K562 (cell line): Measurements from ENCODE around the gene PPP4C. TPM values are rescaled to one million over a fixed set of nuclear protein-coding genes. Genes with fewer than 3 reads are reported as not detected.

Source experiments
- ATAC-seq: fragments of 200-7000 bp; cut with Tn5 transposase; 3 replicates; pipeline ENCODE4 v1.9.1; 2020; ENCODE audit warnings: moderate library complexity
- BruUV-seq: library from RNA; stranded (reverse); fragments of 400-500 nt; replicated peaks from 2 replicates; lab custom pipeline; 2021; lab: Mats Ljungman, UMichigan
- CTCF ChIA-PET: fragments of 300-600 bp; formaldehyde crosslinking; extraction: SDS; loops from one replicate; lab custom pipeline; 2021; ENCODE audit warnings: low intra/inter-chr PET ratio; lab: Yijun Ruan, JAX
- POLR2A ChIA-PET: fragments of 300-600, 350-650 bp; sonication (Branson Sonifier 250); formaldehyde crosslinking; extraction: SDS; loops from one replicate; lab custom pipeline; 2021; ENCODE audit warnings: antibody characterized with exemption, inconsistent platforms; lab: Yijun Ruan, JAX
- DNase-seq, 4 experiments: peaks; one replicate each; pipeline versions ENCODE4 v3.0.0 to v3.0.0-alpha.2; 2011 to 2018; ENCODE audit warnings: low spot score in 3 of 4, mixed read lengths in 3 of 4; ENCODE audit errors: extremely low read depth in 1 of 4
- FAIRE-seq: peaks from 2 replicates; lab custom pipeline; 2011; peaks lifted over from hg19 to GRCh38; lab: Jason Lieb, UNC
- H2AFZ ChIP-seq: 2 replicates; pipeline ENCODE4 v1.6.0; 2011; ENCODE audit warnings: low read depth, low read length, control low read depth, inconsistent platforms
- H3K27ac ChIP-seq: fragments of 200-600 bp; 3 replicates; pipeline ENCODE4 v1.8.0; 2011; ENCODE audit warnings: low read depth, mild to moderate bottlenecking, control low read depth, inconsistent platforms, low read length, moderate library complexity, mixed read lengths; ENCODE audit errors: extremely low read depth
- H3K27me3 ChIP-seq, 2 experiments: fragments of 300-600 bp in 1 of 2; 2 replicates in 1 of 2; 3 replicates in 1 of 2; pipeline versions ENCODE4 v1.6.0 to v1.8.0; 2011; ENCODE audit warnings: inconsistent platforms in 2 of 2, low read length in 2 of 2, mild to moderate bottlenecking in 1 of 2, mixed read lengths in 1 of 2, moderate library complexity in 1 of 2; ENCODE audit not compliant: control insufficient read depth in 2 of 2, insufficient read depth in 2 of 2
- H3K36me3 ChIP-seq: fragments of 300-600 bp; 3 replicates; pipeline ENCODE4 v1.8.0; 2011; ENCODE audit warnings: mild to moderate bottlenecking, low read length, inconsistent platforms; ENCODE audit not compliant: control insufficient read depth, insufficient read depth
- H3K4me1 ChIP-seq, 2 experiments: fragments of 200-600 bp in 1 of 2; replicated peaks in 1 of 2; 2 replicates in 1 of 2; 3 replicates in 1 of 2; pipeline versions ENCODE4 v1.5.1 to v1.8.0; 2011; ENCODE audit warnings: inconsistent platforms in 2 of 2, low read length in 2 of 2, mild to moderate bottlenecking in 1 of 2, mixed read lengths in 1 of 2, moderate library complexity in 1 of 2; ENCODE audit not compliant: control insufficient read depth in 2 of 2, insufficient read depth in 2 of 2
- H3K4me2 ChIP-seq: 2 replicates; pipeline ENCODE4 v1.6.1; 2011; ENCODE audit warnings: low read length, control low read depth, inconsistent platforms, mixed read lengths; ENCODE audit not compliant: insufficient read depth
- H3K4me3 ChIP-seq: fragments of 200-600 bp; sonication (generic), shearing (Covaris generic); 2 replicates; pipeline ENCODE4 v1.5.1; 2016; ENCODE audit warnings: control low read depth, inconsistent platforms
- H3K79me2 ChIP-seq: fragments of 200-600 bp; 3 replicates; pipeline ENCODE4 v1.8.0; 2011; ENCODE audit warnings: low read length, inconsistent platforms; ENCODE audit not compliant: control insufficient read depth, insufficient read depth
- H3K9ac ChIP-seq, 2 experiments: 2 replicates each; pipeline versions ENCODE4 v1.6.0 to v1.6.1; 2011; ENCODE audit warnings: low read depth in 2 of 2, low read length in 2 of 2, control low read depth in 1 of 2, inconsistent platforms in 1 of 2, mild to moderate bottlenecking in 1 of 2, mixed read lengths in 1 of 2; ENCODE audit not compliant: insufficient read depth in 1 of 2
- H3K9me1 ChIP-seq: one replicate; pipeline ENCODE4 v1.6.0; 2011; ENCODE audit warnings: inconsistent platforms, mild to moderate bottlenecking, low read length, moderate library complexity; ENCODE audit not compliant: control insufficient read depth, insufficient read depth
- H3K9me3 ChIP-seq: replicated peaks from 2 replicates; pipeline ENCODE4 v1.5.1; 2011; ENCODE audit warnings: low read depth, low read length, inconsistent platforms; ENCODE audit not compliant: control insufficient read depth, insufficient read depth
- H4K20me1 ChIP-seq: replicated peaks from 2 replicates; pipeline ENCODE4 v1.6.1; 2011; ENCODE audit warnings: low read length, inconsistent platforms, mixed read lengths; ENCODE audit not compliant: control insufficient read depth, insufficient read depth
- ARNT ChIP-seq, 2 experiments: fragments of 450-650 bp; IDR thresholded peaks; 2 replicates each; pipeline ENCODE4 v1.6.1; 2016; ENCODE audit warnings: mild to moderate bottlenecking in 1 of 2
- BACH1 ChIP-seq: fragments of 200-800 bp; sonication (Bioruptor generic); IDR thresholded peaks from 2 replicates; pipeline ENCODE4 v1.6.1; 2016; ENCODE audit warnings: missing genetic modification characterization, missing compliant biosample characterization
- CREM ChIP-seq: IDR thresholded peaks from 2 replicates; pipeline ENCODE4 v1.6.1; 2014; ENCODE audit warnings: antibody characterized with exemption, low read depth
- EP400 ChIP-seq: fragments of 450-650 bp; IDR thresholded peaks from 2 replicates; pipeline ENCODE4 v1.6.1; 2017; ENCODE audit warnings: antibody characterized with exemption, mild to moderate bottlenecking, moderate library complexity
- HDAC3 ChIP-seq: fragments of 450-650 bp; IDR thresholded peaks from 2 replicates; pipeline ENCODE4 v1.6.1; 2018; ENCODE audit warnings: borderline replicate concordance, mild to moderate bottlenecking, moderate library complexity; ENCODE audit not compliant: partially characterized antibody
- HNRNPK ChIP-seq: fragments of 200-400 bp; formaldehyde crosslinking; IDR thresholded peaks from one replicate; pipeline ENCODE4 v1.6.1; 2018; ENCODE audit warnings: mild to moderate bottlenecking, low read depth, low read length; ENCODE audit not compliant: poor library complexity, severe bottlenecking
- TBL1XR1 ChIP-seq, 2 experiments: IDR thresholded peaks; 2 replicates each; pipeline ENCODE4 v1.6.1; 2012; ENCODE audit warnings: improper control_type of control experiment in 2 of 2, low read length in 2 of 2, mild to moderate bottlenecking in 1 of 2
- ZC3H8 ChIP-seq: fragments of 450-650 bp; IDR thresholded peaks from 2 replicates; pipeline ENCODE4 v1.6.1; 2017
- WGBS: fragments of 100-300 bp; shearing (Covaris generic); methylation state at CpG from one replicate; pipeline ENCODE4 v1.1.6; 2016; ENCODE audit warnings: low coverage, mixed read lengths; ENCODE audit not compliant: insufficient coverage; ENCODE audit errors: missing lambda C conversion rate; 5-methylcytosine and 5-hydroxymethylcytosine counted together
- in situ Hi-C: fragments of 300-500 bp; cut with MboI; formaldehyde crosslinking; loops from 4 replicates; pipeline ENCODE4 v1.15.0; 2018; ENCODE audit warnings: inconsistent platforms, mixed read lengths
- intact Hi-C: fragments of 100-400 bp; cut with micrococcal nuclease; formaldehyde crosslinking; loops from 2 replicates; pipeline ENCODE4 v1.14.2; 2022
- polyA plus RNA-seq, 8 experiments: library from polyadenylated mRNA; depleted of rRNA in 4 of 8; stranded (reverse) in 5 of 8; unstranded in 3 of 8; fragments of >200 nt; fragmentation: Nextera tagmentation in 2 of 8; fragmentation: Illumina TruSeq in 1 of 8; extraction: Ambion mirVana in 2 of 8; extraction: Trizol in 1 of 8; gene quantifications; 2 replicates each; pipeline versions ENCODE4 v1.2.1 to v1.2.3, GENCODE V29; 2011 to 2014; ENCODE audit warnings: inconsistent platforms in 1 of 8, missing spikeins in 1 of 8
- total RNA-seq, 7 experiments: library from RNA; depleted of rRNA in 6 of 7; stranded (reverse); fragments of >200 nt in 6 of 7; fragmentation: Illumina TruSeq in 2 of 7; extraction: Trizol in 2 of 7; gene quantifications; 2 replicates each; pipeline versions ENCODE4 v1.2.1 to v1.2.3, GENCODE V29; 2011 to 2021; ENCODE audit warnings: low replicate concordance in 1 of 7

PPP4C gene
- total and polyA plus RNA-seq, 9 of the 15 experiments (the other 6 are each of a cell fraction or from before 2014, with no cell fraction given): 3.5 to 183 (median 131) TPM

DNA sequence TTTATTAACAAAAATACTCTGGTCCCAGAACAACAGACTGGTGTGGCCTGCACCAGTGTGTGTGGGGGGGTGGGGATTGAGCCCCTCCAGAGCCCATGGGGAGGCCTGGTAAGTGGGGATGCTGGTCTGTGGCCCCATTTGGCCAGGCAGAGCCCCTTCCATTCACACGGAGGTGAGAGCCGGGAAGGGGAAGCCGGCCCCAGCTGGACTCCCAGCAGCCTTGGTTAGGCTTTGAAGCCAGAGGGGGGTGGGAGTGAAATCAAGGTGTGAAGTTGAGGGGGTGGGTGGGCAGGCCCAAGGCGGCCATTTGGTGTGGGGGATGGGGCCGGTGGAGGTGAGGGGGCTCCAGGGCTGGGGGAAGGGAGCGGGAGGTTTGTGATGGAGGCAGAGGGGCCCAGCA lies 10.0 kb downstream of the PPP4C start:
- in situ Hi-C loops (no loop called here), intact Hi-C loops (no loop called here)
- H3K27me3 ChIP-seq: no peaks in the 10 kb centered on the region
- WGBS: 82% methylated on average over 3 of the region's 6 CpGs
- H3K9me1 ChIP-seq: no peaks in the 10 kb centered on the region
- no peak overlapping the region for H3K27ac ChIP-seq
- no peak for TF ChIP-seq EP400
- no peak for TF ChIP-seq CREM
- no peak for TF ChIP-seq ARNT (IDR thresholded peaks at IDR 0.05)
- no peak for TF ChIP-seq TBL1XR1 (IDR thresholded peaks at IDR 0.05; ENCODE audit: low read length in 2 of 2)
- TF ChIP-seq HNRNPK: no peak
- TF ChIP-seq HDAC3: no peak
- TF ChIP-seq ZC3H8: no peak
- TF ChIP-seq BACH1 (tag): no peak
- DNase-seq: no peak
- BruUV-seq: no TSS peak
- H3K9ac ChIP-seq: no peak overlapping the region
- peaks cover 7 to 37% of the 10 kb centered on the region in 2 experiments; a peak in 4 of 5 replicates for H3K4me1 ChIP-seq
- H3K36me3 ChIP-seq: peaks cover 56% of the 10 kb centered on the region; the same call in 2 of the 3 replicates
- no peak overlapping the region for H2AFZ ChIP-seq
- no peak overlapping the region for H3K4me2 ChIP-seq
- H3K79me2 ChIP-seq: 0 out of 3 replicates have a peak, but pooled peaks cover 3% of the 10 kb centered on the region
- ATAC-seq: peak; percentile 5; the same call in 2 of the 3 replicates
- no peaks in the 10 kb centered on the region for H4K20me1 ChIP-seq
- ChIA-PET CTCF (no interaction called here), POLR2A (interaction anchor here (1.4 to 1.7 kb wide), 2 partner anchors 11 to 20 kb away, joined by 6 to 9 read pairs; partner anchors contain the start of gene ALDOA)
- FAIRE-seq: no peak
- H3K9me3 ChIP-seq: no peaks in the 10 kb centered on the region
- H3K4me3 ChIP-seq: no peak overlapping the region
